Memory B cell (primary cell): ENCODE data around the gene CLIC3.

Source experiments
- ATAC-seq: fragments of 150-1000 bp; cut with Tn5 transposase; 2 replicates; pipeline ENCODE4 v1.10.0; 2021; ENCODE audit warnings: low read depth, mild to moderate bottlenecking, moderate library complexity
- DNase-seq, 2 donors: peaks; one replicate each; pipeline ENCODE4 v3.0.0; 2022; ENCODE audit warnings: low spot score in 2 of 2
- H3K27ac Mint-ChIP-seq: one replicate; pipeline ENCODE4 v1.8.0; 2022; ENCODE audit warnings: mild to moderate bottlenecking, moderate library complexity, mixed read lengths
- H3K27me3 Mint-ChIP-seq: one replicate; pipeline ENCODE4 v1.8.0; 2022; ENCODE audit warnings: mixed read lengths
- H3K36me3 Mint-ChIP-seq: one replicate; pipeline ENCODE4 v1.8.0; 2022; ENCODE audit warnings: mild to moderate bottlenecking, mixed read lengths
- H3K4me1 Mint-ChIP-seq: one replicate; pipeline ENCODE4 v1.8.0; 2022; ENCODE audit warnings: mixed read lengths
- H3K4me3 Mint-ChIP-seq: one replicate; pipeline ENCODE4 v1.8.0; 2022; ENCODE audit warnings: mild to moderate bottlenecking, moderate library complexity, mixed read lengths
- H3K9me3 Mint-ChIP-seq: one replicate; pipeline ENCODE4 v1.8.0; 2022; ENCODE audit warnings: mixed read lengths

CLIC3 gene

DNA sequence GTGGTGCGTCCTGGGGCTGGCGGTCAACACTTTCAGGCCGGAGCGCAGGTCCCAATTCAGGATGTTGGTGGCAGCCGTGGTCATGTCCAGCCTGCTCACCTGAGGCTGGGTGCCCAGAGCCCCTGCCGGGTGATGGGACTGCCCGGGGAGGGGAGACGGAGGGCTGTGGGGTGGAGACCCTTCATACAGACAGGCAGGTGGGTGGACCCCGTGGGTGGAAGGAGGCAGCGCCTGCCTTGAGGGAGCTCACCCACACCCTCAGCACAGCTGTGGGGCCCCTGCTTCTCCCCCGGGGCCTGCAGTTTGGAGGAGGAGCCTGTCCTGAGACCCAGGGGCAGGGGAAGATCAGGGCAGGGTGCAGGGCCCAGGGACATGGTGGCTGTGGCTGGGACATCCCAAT is 26.0 kb downstream of the CLIC3 start:
- no peaks in the 10 kb centered on the region for H3K36me3 Mint-ChIP-seq
- ATAC-seq (peak; percentile 20), DNase-seq (no peak)
- peaks cover 9% of the 10 kb centered on the region for H3K4me1 Mint-ChIP-seq
- H3K27me3 Mint-ChIP-seq, result peaks cover 10% of the 10 kb centered on the region
- no peaks in the 10 kb centered on the region for H3K9me3 Mint-ChIP-seq
- no peak overlapping the region for H3K27ac Mint-ChIP-seq
- H3K4me3 Mint-ChIP-seq, result no peak overlapping the region

DNA sequence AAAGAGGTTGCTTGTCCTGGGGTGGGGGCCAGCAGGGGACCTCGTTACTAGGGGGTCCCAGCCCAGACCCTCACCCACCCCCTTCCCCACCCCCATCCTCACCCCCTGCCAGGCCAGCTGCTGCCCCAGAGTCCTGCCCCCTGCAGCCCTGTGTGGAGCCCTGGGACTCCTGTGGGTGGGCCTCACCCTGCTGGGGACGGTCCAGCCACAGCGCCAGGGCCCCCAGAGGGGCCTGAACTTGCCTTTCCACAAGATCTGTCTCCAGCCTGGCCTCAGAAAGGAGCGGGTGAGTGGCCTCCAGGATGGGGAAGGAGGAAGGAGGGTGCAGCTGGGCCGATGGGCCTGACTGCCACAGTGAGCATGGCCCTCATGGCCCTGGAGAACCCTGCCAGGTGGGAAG is 26.6 kb downstream of the CLIC3 start:
- H3K4me1 Mint-ChIP-seq, result peaks cover 9% of the 10 kb centered on the region
- no peak overlapping the region for H3K27ac Mint-ChIP-seq
- no peaks in the 10 kb centered on the region for H3K9me3 Mint-ChIP-seq
- H3K36me3 Mint-ChIP-seq, result no peaks in the 10 kb centered on the region
- peaks cover 10% of the 10 kb centered on the region for H3K27me3 Mint-ChIP-seq
- ATAC-seq (no peak), DNase-seq (no peak)
- no peak overlapping the region for H3K4me3 Mint-ChIP-seq

DNA sequence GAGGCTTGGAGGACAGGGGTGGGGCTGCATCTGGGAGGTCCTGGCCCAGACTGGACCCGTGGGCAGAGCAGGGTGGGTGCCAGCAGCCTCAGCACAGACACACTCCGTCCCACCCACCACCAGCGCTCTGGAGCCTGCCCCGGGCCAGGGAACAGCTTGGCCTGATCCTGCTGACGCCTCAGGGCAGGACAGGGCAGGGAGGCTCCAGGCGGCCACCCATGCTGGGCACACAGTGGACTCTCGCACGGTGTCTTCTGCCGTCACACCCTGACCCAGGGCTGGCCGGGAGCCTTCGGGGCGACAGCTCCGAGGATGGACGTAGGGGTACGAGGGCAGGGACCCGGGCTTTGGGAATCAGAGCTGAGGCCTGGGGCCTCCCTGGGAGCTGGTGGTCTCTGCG is 27.2 kb downstream of the CLIC3 start:
- H3K4me1 Mint-ChIP-seq, result peaks cover 11% of the 10 kb centered on the region
- no peak overlapping the region for H3K27ac Mint-ChIP-seq
- peaks cover 10% of the 10 kb centered on the region for H3K27me3 Mint-ChIP-seq
- ATAC-seq (no peak), DNase-seq (no peak)
- no peaks in the 10 kb centered on the region for H3K36me3 Mint-ChIP-seq
- H3K4me3 Mint-ChIP-seq, result no peak overlapping the region
- H3K9me3 Mint-ChIP-seq, result no peaks in the 10 kb centered on the region

DNA sequence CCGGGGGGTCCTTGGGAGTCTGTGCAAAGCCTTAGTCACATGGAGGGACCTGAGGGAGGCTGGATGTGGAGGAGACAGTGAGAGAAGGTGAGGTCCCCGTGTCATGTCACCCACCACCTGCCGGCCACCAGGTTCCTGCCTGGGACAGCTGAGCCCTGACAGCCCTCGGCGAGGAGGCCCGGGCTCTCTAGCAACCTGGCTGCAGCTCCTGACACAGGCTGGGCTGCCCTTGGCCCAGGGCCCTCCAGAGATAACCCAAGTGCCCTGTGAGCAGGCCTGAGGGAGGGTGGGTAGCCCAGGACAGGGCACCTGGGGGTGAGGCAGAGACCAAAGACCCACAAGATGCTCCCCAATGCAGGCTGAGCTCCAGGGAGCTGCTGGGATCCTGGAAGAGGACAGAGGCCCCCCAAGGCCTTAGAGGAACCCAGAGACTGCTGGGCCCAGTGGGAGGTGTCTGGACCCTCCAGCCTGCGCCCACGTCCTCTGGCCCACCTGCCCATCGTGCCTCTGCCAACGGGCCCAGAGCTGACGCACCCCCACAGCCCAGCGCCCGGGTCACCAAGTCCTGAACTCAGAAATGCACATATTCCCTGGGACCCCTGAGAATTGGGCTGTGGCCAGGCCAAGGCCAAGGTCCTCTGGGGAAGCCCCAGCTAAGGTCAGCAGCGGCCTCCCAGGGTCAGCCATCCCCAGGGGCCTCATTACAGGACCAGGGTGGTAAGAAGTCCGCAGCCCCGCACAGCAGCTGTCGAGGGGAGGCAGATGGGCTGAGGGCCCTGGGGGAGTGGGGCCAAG is 27.8 kb downstream of the CLIC3 start:
- Mint-ChIP-seq H3K4me1 (peaks cover 11% of the 10 kb centered on the region), H3K27ac (no peak overlapping the region), H3K36me3 (no peaks in the 10 kb centered on the region), H3K27me3 (peaks cover 10% of the 10 kb centered on the region), H3K9me3 (no peaks in the 10 kb centered on the region), H3K4me3 (no peak overlapping the region)
- no peak for ATAC-seq
- DNase-seq, result no peak

DNA sequence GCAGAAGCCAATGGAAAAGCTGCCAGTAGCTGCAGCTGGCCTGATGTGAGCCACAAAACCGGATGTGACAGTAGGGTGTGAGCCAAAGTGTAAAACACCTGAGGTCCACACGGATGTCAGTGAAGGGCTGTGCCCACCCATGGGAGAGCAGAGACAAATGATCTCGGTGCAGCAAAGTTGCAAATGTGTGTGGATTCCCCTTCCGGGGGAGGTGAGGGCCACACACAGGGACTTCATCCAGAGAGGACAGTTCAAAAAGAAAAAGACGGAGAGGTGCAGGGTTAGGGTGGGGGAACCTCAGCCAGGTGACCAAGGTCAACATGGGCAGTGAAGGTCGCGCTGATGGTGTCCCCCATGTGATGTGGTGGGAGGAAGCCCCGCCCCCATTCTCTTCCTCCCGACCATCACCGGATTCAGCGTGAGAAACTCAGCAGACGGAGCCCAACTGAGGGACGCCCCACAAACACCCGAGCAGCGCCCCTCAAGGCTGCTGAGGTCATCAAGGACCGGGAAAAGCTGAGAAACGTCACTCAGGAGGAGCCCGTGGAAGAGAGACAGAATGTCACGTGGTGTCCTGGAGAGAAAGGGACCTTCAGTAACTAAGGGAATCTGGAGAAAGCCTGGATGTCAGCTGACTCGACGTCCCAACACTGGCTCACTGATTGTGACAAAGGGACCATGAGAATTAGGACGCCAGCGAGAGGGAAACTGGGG is 30.4 kb downstream of the CLIC3 start:
- H3K36me3 Mint-ChIP-seq, result no peaks in the 10 kb centered on the region
- H3K27ac Mint-ChIP-seq, result no peak overlapping the region
- DNase-seq (no peak), ATAC-seq (peak; percentile 64)
- H3K4me1 Mint-ChIP-seq, result peaks cover 11% of the 10 kb centered on the region
- H3K4me3 Mint-ChIP-seq, result peak overlapping the region; percentile 19
- no peaks in the 10 kb centered on the region for H3K9me3 Mint-ChIP-seq
- H3K27me3 Mint-ChIP-seq, result peaks cover 9% of the 10 kb centered on the region

DNA sequence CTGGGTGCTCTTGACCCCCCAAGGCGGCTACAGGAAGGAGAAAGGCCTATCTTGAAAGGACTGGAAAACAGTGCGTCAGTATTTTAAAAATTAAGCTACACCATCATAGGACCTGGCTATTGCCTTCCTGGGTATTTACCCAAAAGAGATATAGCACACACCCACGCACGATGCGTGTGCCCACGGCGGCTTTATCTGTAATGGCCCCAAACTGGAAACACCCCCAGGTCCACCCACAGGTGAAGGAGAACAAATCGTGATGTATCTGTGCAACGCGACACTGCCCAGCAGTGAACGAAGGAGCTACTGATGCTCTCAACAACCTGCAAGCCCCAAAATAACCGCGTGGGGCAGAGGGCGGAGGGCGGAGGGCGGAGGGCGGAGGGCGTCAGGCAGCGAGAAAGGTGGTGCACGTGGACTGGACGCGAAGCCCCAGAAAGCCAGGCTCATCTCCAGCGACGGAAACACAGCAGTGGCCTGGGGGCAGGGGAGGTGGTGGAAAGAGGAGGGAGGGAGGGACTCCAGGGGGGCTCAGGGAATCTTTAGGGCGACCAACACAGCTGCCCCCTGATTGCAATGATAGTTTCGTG is 31.4 kb downstream of the CLIC3 start:
- H3K27me3 Mint-ChIP-seq, result peaks cover 11% of the 10 kb centered on the region
- DNase-seq (no peak), ATAC-seq (no peak)
- peaks cover 11% of the 10 kb centered on the region for H3K4me1 Mint-ChIP-seq
- H3K36me3 Mint-ChIP-seq, result no peaks in the 10 kb centered on the region
- H3K27ac Mint-ChIP-seq, result no peak overlapping the region
- no peak overlapping the region for H3K4me3 Mint-ChIP-seq
- H3K9me3 Mint-ChIP-seq, result no peaks in the 10 kb centered on the region

DNA sequence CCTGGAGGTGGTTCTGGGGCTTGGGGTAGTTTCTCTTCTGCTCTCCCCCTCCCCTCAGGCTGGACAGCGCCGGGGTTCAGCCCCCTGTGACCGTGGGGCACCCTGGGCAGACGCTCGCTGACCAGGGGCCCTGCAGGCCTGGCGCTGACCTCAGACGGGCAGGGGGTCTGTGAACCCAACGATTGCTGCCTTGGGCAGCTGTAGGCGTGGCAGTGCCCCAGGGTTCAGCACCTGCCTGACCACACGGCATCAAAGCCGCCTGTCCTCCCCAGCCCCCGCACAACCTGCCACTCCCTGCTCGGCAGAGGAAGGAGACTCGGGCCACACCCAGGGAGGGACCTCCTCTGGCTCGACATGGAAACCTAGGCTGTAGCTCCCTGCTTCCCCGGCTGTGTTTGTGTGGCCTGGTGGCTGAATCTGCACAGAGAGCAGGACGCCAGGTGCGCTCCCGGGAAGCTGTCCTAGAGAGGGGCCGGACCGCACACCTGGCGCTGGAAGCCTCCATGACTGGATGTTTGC is 32.1 kb downstream of the CLIC3 start:
- no peak for ATAC-seq
- peaks cover 10% of the 10 kb centered on the region for H3K27me3 Mint-ChIP-seq
- H3K9me3 Mint-ChIP-seq, result no peaks in the 10 kb centered on the region
- DNase-seq, result no peak
- no peak overlapping the region for H3K4me3 Mint-ChIP-seq
- H3K4me1 Mint-ChIP-seq, result peaks cover 11% of the 10 kb centered on the region
- no peaks in the 10 kb centered on the region for H3K36me3 Mint-ChIP-seq
- no peak overlapping the region for H3K27ac Mint-ChIP-seq

DNA sequence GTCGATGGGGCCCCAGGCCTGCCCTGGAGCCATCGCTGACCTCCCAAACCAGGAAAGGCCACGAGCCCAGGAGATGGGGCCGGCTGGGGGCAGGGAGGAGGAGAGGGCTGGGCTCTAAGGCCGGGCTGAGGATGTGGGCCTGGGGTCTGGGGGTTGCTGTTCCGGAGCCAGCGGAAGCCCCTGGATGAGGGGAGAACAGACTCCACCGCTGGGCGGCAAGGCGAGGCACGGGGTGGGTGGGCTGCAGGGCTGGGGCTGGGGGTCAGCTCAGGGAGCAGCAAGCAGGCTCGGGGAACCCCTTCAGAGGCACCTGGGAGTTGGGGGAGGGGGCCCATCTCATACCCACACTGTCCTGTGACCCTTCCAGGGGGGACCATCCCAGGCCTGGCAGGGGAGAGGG is 32.6 kb downstream of the CLIC3 start:
- no peaks in the 10 kb centered on the region for H3K36me3 Mint-ChIP-seq
- no peak overlapping the region for H3K27ac Mint-ChIP-seq
- H3K9me3 Mint-ChIP-seq, result no peaks in the 10 kb centered on the region
- no peak for ATAC-seq
- H3K4me3 Mint-ChIP-seq, result no peak overlapping the region
- peaks cover 11% of the 10 kb centered on the region for H3K4me1 Mint-ChIP-seq
- peaks cover 11% of the 10 kb centered on the region for H3K27me3 Mint-ChIP-seq
- DNase-seq, result no peak

DNA sequence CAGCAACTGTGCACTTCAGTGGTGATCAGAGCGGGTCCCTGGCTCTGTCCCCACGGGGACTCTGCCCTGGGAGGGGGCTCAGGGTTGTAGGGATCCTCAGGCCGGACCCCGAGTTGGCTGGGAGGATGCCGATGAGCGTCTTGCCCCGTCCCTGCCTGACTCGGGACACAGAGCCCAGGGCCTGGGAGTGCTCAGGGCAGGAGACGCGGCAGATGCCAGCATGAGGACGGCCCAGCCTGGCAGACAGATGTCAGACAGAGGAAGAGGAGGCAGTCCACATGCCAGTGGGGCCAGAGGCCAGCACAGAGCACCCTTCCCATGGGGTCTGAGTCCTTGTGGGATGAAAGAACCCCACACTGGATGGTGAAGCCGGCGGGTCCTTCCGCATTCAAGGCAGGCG is 33.0 kb downstream of the CLIC3 start:
- Mint-ChIP-seq H3K4me3 (no peak overlapping the region), H3K27me3 (peaks cover 14% of the 10 kb centered on the region), H3K27ac (no peak overlapping the region), H3K4me1 (peaks cover 11% of the 10 kb centered on the region), H3K9me3 (no peaks in the 10 kb centered on the region), H3K36me3 (no peaks in the 10 kb centered on the region)
- no peak for ATAC-seq
- DNase-seq, result no peak

DNA sequence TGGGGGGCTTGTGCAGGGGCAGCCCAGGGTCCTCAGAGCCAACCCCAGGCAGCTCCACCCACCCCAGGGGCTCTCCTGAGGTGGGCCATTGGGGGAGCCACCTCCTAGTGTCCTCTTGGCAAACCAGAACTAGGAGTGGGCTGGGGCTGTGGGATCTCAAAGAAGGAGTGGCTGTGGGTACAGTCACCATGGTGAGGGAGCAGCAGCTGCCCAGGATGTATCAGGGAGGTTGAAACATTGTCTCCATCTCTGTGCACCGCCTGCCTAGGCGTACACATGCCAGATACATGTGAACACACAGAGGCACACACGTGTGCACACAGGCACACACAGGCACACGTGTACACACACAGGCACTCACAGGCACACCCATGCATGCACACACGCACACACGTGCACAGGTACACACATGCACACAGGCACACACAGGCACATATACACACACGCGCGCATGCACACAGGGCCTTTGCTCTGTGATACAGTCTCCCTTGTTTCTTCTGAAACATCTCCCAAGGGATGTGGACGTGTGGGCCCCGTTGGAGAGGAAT is 33.6 kb downstream of the CLIC3 start:
- ATAC-seq (no peak), DNase-seq (no peak)
- Mint-ChIP-seq H3K4me1 (peaks cover 11% of the 10 kb centered on the region), H3K27me3 (peaks cover 13% of the 10 kb centered on the region), H3K4me3 (no peak overlapping the region), H3K9me3 (no peaks in the 10 kb centered on the region), H3K36me3 (no peaks in the 10 kb centered on the region), H3K27ac (no peak overlapping the region)

DNA sequence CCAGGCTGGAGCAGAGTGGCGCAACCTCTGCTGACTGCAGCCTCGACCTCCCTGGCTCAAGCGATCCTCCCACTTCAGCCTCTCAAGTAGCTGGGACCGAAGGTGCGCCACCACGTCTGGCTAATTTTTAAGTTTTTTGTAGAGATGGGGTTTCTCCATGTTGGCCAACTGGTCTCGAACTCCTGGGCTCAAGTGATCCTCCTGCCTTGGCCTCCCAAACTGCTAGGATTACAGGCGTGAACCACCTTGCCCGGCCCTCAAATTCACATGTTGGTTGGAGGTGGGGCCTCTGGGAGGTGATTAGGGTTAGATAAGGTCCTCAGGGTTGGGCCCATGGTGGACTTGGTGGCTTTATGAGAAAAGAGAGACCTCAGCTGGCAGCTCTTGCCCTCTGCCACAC is 34.2 kb downstream of the CLIC3 start:
- no peak overlapping the region for H3K27ac Mint-ChIP-seq
- H3K4me1 Mint-ChIP-seq, result peaks cover 11% of the 10 kb centered on the region
- peaks cover 13% of the 10 kb centered on the region for H3K27me3 Mint-ChIP-seq
- no peak for ATAC-seq
- no peak for DNase-seq
- H3K9me3 Mint-ChIP-seq, result no peaks in the 10 kb centered on the region
- H3K36me3 Mint-ChIP-seq, result no peaks in the 10 kb centered on the region
- no peak overlapping the region for H3K4me3 Mint-ChIP-seq

DNA sequence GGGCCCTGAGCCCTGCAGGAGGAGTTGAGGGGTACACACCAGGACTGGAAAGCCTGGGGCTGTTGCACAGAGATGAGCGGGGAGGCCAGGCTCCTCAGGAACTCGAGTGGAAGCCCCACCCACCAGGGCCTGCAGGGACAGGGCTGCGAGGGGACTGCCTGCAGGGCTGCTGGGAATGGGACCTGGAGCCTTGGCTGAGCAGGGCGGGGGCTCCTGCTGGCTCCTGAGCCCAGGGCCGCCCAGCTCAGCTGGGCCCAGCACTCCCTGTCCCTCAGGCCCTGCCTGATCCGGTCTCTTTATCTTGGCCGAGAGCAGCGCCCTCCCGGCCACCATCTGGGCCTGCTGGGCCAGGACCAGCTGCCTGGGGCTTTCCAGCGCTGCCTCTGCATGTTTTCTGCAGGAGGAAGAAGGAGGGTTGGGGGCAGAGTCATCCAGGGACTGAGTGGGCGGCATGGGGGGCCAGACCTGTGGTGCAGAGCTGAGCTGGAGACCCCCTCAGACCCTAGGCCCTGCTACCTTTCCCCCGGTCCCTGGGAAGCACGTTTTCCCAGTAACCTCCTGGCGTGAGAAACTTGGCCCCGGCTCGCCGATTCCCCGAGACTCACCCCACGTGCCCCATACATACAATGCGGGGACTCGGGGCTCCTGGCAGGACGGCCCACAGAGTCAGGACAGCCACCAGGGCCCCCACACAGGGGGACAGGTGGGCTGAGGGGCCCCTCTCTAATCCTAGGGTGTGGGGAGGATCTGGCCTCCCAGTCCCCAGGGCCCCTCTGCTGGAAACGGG is 34.9 kb downstream of the CLIC3 start:
- DNase-seq (no peak), ATAC-seq (no peak)
- Mint-ChIP-seq H3K4me3 (no peak overlapping the region), H3K36me3 (peaks cover 4% of the 10 kb centered on the region), H3K27me3 (peaks cover 16% of the 10 kb centered on the region), H3K27ac (no peak overlapping the region), H3K9me3 (peaks cover 4% of the 10 kb centered on the region), H3K4me1 (peaks cover 14% of the 10 kb centered on the region)

DNA sequence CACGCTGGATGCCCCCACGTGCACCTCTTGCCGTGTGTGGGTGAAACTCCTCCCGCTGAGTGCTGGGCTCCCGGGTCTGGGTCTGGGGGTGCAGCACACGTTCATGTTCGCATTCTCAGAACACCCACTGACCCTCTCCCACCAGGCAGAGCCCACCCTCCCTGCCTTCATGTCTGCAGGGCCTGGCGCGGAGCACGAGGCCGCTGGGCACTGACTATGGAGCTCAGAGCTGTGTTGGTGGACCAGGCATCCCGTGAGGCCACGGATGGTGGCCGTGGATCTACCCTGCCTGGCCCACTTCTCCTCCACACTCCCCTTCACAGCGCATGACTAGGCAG is 35.5 kb downstream of the CLIC3 start:
- Mint-ChIP-seq H3K36me3 (peaks cover 4% of the 10 kb centered on the region), H3K9me3 (peaks cover 4% of the 10 kb centered on the region), H3K4me1 (peaks cover 10% of the 10 kb centered on the region), H3K27me3 (peaks cover 17% of the 10 kb centered on the region), H3K4me3 (no peak overlapping the region), H3K27ac (no peak overlapping the region)
- DNase-seq, result no peak
- ATAC-seq, result no peak
